C4-2B (cell line): Measurements from ENCODE around the gene EIF3B.
"Not testable (repeated sequence)": the region's sequence is repeated elsewhere in the genome, so short reads cannot be mapped to it uniquely, and the experiment has no call there.

Experiments
- H3K27ac ChIP-seq: fragments of 450-650 bp; 2 replicates; pipeline ENCODE4 v1.5.1; 2017
- ZFX ChIP-seq: fragments of 450-650 bp; IDR thresholded peaks from 2 replicates; pipeline ENCODE4 v1.6.1; 2017
- TF ChIP-seq, protein P1 (sequence below): fragments of 450-650 bp; conservative IDR thresholded peaks from 2 replicates; pipeline ENCODE4 v1.5.1; 2017; ENCODE audit warnings: mild to moderate bottlenecking

The EIF3B gene

GRCh38 chr7:2409745-2410414, 55.3 kb downstream of the EIF3B start:
- no peak for TF ChIP-seq ZFX
- TF ChIP-seq, protein P1, sequence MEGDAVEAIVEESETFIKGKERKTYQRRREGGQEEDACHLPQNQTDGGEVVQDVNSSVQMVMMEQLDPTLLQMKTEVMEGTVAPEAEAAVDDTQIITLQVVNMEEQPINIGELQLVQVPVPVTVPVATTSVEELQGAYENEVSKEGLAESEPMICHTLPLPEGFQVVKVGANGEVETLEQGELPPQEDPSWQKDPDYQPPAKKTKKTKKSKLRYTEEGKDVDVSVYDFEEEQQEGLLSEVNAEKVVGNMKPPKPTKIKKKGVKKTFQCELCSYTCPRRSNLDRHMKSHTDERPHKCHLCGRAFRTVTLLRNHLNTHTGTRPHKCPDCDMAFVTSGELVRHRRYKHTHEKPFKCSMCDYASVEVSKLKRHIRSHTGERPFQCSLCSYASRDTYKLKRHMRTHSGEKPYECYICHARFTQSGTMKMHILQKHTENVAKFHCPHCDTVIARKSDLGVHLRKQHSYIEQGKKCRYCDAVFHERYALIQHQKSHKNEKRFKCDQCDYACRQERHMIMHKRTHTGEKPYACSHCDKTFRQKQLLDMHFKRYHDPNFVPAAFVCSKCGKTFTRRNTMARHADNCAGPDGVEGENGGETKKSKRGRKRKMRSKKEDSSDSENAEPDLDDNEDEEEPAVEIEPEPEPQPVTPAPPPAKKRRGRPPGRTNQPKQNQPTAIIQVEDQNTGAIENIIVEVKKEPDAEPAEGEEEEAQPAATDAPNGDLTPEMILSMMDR: no peak
- no peak overlapping the region for H3K27ac ChIP-seq

DNA sequence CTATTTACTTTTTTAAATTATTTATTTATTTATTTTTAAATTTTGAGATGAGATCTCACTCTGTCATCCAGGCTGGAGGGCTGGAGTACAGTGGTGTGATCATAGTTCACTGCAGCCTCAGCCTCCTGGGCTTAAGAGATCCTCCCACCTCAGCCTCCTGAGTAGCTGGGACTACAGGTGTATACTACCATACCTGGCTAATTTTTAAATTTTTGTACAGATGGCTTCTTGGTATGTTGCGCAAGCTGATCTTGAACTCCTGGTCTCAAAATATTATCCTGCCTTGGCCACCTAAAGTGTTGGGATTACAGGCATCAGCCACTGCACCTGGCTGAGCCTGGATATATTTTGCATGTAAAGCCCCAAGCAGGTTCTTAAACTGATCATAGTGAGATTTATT, 56.4 kb downstream of the EIF3B start:
- peak overlapping the region; percentile 56 for H3K27ac ChIP-seq
- TF ChIP-seq, protein P1: no peak
- TF ChIP-seq ZFX: no peak

GRCh38 chr7:2411815-2412586, 57.4 kb downstream of the EIF3B start:
- TF ChIP-seq, protein P1: no peak; the same call in 1 of the 2 replicates
- TF ChIP-seq ZFX: no peak

GRCh38 chr7:2412587-2413201, 58.1 kb downstream of the EIF3B start:
- peak overlapping the region; percentile 56; the same call in 1 of the 2 replicates for H3K27ac ChIP-seq
- no peak for TF ChIP-seq ZFX
- TF ChIP-seq, protein P1: no peak

More at GRCh38 chr7:2411815-2412586, 57.4 kb downstream of the EIF3B start:
- H3K27ac ChIP-seq: peak overlapping the region; percentile 56

DNA sequence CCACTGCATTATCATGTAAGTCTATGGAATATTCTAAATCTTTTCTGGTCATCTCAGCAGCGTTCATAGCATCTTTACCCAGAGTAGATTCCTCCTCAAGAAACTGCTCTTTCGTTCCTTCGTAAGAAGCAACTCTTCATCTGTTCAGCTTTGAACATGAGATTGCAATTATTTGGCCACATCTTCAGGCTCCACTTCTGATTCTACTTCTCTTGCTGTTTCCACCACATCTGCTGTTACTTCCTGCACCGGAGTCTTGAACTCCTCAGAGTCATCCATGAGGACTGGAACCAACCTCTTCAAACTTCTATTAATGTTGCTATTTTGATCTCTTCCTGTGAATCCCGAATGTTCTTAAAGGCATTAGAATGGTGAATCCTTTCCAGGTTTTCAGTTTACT, 61.4 kb downstream of the EIF3B start:
- TF ChIP-seq, protein P1: no peak
- no peak for TF ChIP-seq ZFX
- no peak overlapping the region for H3K27ac ChIP-seq

GRCh38 chr7:2416650-2417049, 62.0 kb downstream of the EIF3B start:
- TF ChIP-seq ZFX: no peak
- TF ChIP-seq, protein P1: no peak
- no peak overlapping the region for H3K27ac ChIP-seq

DNA sequence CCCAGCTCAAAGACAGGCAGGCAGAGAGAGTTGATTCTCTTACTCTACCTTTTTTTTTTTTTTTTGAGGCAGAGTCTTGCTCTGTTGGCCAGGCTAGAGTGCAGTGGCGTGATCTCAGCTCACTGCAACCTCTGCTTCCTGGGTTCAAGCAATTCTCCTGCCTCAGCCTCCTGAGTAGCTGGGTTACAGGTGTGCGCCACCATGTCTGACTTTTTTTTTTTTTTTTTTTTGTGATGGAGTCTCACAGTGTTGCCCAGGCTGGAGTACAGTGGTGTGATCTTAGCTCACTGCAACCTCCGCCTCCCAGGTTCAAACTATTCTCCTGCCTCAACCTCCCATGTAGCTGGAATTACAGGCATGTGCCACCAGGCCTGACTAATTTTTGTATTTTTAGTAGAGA, 62.6 kb downstream of the EIF3B start:
- H3K27ac ChIP-seq: not testable (repeated sequence)
